ENCODE data around the gene PLCB1.

Gene PLCB1

GRCh38 chr20:8355453-8355852 lies 223.4 kb downstream of the PLCB1 start:
- H3K27ac ChIP-seq (ENCODE audit: low read depth, low read length, poor library complexity, severe bottlenecking): no peak overlapping the region
- no peaks in the 10 kb centered on the region for H3K79me2 ChIP-seq (ENCODE audit: insufficient read depth, low read length)
- no peaks in the 10 kb centered on the region for H4K20me1 ChIP-seq (ENCODE audit: insufficient read depth, low read length)
- peaks cover 10% of the 10 kb centered on the region for H3K4me1 ChIP-seq (ENCODE audit: insufficient read depth, low read length, severe bottlenecking)
- no peaks in the 10 kb centered on the region for H3K36me3 ChIP-seq (ENCODE audit: insufficient read depth, low read length)
- TF ChIP-seq EZH2 (IDR thresholded peaks at IDR 0.05; ENCODE audit: borderline replicate concordance, low read length): no peak
- TF ChIP-seq CTCF (IDR thresholded peaks at IDR 0.05; ENCODE audit: low read length): no peak
- no peak overlapping the region for H3K9ac ChIP-seq (ENCODE audit: low read length)
- no peaks in the 10 kb centered on the region for H3F3A ChIP-seq (ENCODE audit: insufficient read depth, low read length)
- no peaks in the 10 kb centered on the region for H3K9me2 ChIP-seq (ENCODE audit: low read depth, low read length)
- no peaks in the 10 kb centered on the region for H3K27me3 ChIP-seq (ENCODE audit: insufficient read depth, low read length)
- H2AFZ ChIP-seq (ENCODE audit: low read length): no peak overlapping the region
- H3K4me2 ChIP-seq (ENCODE audit: low read length): no peak overlapping the region
- H3K9me3 ChIP-seq (ENCODE audit: low read length): peaks cover 4% of the 10 kb centered on the region; the same call in 1 of the 2 replicates
- no peak overlapping the region for H3K4me3 ChIP-seq (ENCODE audit: low read depth, low read length, poor library complexity, severe bottlenecking)

- H3K9me2 ChIP-seq (ENCODE audit: low read depth, low read length): no peaks in the 10 kb centered on the region
- H3K9me3 ChIP-seq (ENCODE audit: low read length): peaks cover 2% of the 10 kb centered on the region; the same call in 1 of the 2 replicates
- H3K4me1 ChIP-seq (ENCODE audit: insufficient read depth, low read length, severe bottlenecking): peaks cover 24% of the 10 kb centered on the region
- no peak for TF ChIP-seq CTCF (IDR thresholded peaks at IDR 0.05; ENCODE audit: low read length)
- no peak for TF ChIP-seq EZH2 (IDR thresholded peaks at IDR 0.05; ENCODE audit: borderline replicate concordance, low read length)
- H3K9ac ChIP-seq (ENCODE audit: low read length): no peak overlapping the region
- no peaks in the 10 kb centered on the region for H4K20me1 ChIP-seq (ENCODE audit: insufficient read depth, low read length)
- no peak overlapping the region for H3K4me2 ChIP-seq (ENCODE audit: low read length)
- H3K36me3 ChIP-seq (ENCODE audit: insufficient read depth, low read length): no peaks in the 10 kb centered on the region
- H3K4me3 ChIP-seq (ENCODE audit: low read depth, low read length, poor library complexity, severe bottlenecking): no peak overlapping the region
- no peaks in the 10 kb centered on the region for H3K27me3 ChIP-seq (ENCODE audit: insufficient read depth, low read length)
- no peak overlapping the region for H3K27ac ChIP-seq (ENCODE audit: low read depth, low read length, poor library complexity, severe bottlenecking)
- no peak overlapping the region for H2AFZ ChIP-seq (ENCODE audit: low read length)
- no peaks in the 10 kb centered on the region for H3K79me2 ChIP-seq (ENCODE audit: insufficient read depth, low read length)
- H3F3A ChIP-seq (ENCODE audit: insufficient read depth, low read length): no peaks in the 10 kb centered on the region
Measured at GRCh38 chr20:8356806-8357205, 224.7 kb downstream of the PLCB1 start.

GRCh38 chr20:8357703-8358102 lies 225.6 kb downstream of the PLCB1 start:
- no peak overlapping the region for H3K27ac ChIP-seq (ENCODE audit: low read depth, low read length, poor library complexity, severe bottlenecking)
- H2AFZ ChIP-seq (ENCODE audit: low read length): no peak overlapping the region
- no peaks in the 10 kb centered on the region for H3F3A ChIP-seq (ENCODE audit: insufficient read depth, low read length)
- no peak overlapping the region for H3K4me2 ChIP-seq (ENCODE audit: low read length)
- no peaks in the 10 kb centered on the region for H3K9me3 ChIP-seq (ENCODE audit: low read length)
- no peak overlapping the region for H3K4me3 ChIP-seq (ENCODE audit: low read depth, low read length, poor library complexity, severe bottlenecking)
- no peaks in the 10 kb centered on the region for H3K79me2 ChIP-seq (ENCODE audit: insufficient read depth, low read length)
- no peaks in the 10 kb centered on the region for H3K9me2 ChIP-seq (ENCODE audit: low read depth, low read length)
- no peaks in the 10 kb centered on the region for H3K36me3 ChIP-seq (ENCODE audit: insufficient read depth, low read length)
- H3K9ac ChIP-seq (ENCODE audit: low read length): no peak overlapping the region
- peaks cover 33% of the 10 kb centered on the region for H3K4me1 ChIP-seq (ENCODE audit: insufficient read depth, low read length, severe bottlenecking)
- H3K27me3 ChIP-seq (ENCODE audit: insufficient read depth, low read length): no peaks in the 10 kb centered on the region
- H4K20me1 ChIP-seq (ENCODE audit: insufficient read depth, low read length): no peaks in the 10 kb centered on the region
- TF ChIP-seq EZH2 (IDR thresholded peaks at IDR 0.05; ENCODE audit: borderline replicate concordance, low read length): no peak
- TF ChIP-seq CTCF (IDR thresholded peaks at IDR 0.05; ENCODE audit: low read length): no peak
